Fibroblast of peridontal ligament (primary cell): ENCODE data around the gene RHOT2.

ENCODE experiments used
- DNase-seq: peaks from one replicate; pipeline ENCODE4 v3.0.0-alpha.2; 2010; ENCODE audit errors: extremely low read depth

Gene RHOT2

GRCh38 chr16:647173-647902 is 20.6 kb upstream of the RHOT2 start:
- no peak for DNase-seq

GRCh38 chr16:648071-648780 is 19.7 kb upstream of the RHOT2 start:
- no peak for DNase-seq

GRCh38 chr16:648781-649589 is 18.9 kb upstream of the RHOT2 start, which contains the start of gene WDR90:
WDR90 (plus strand) TSS chr16:649365; CDS start chr16:649417, 52 bp downstream.
- peak; percentile 87 for DNase-seq

GRCh38 chr16:649631-650030 is 18.3 kb upstream of the RHOT2 start:
- DNase-seq = no peak

- DNase-seq = no peak
Observed at GRCh38 chr16:651844-652243, 16.1 kb upstream of the RHOT2 start.

- no peak for DNase-seq
Observed at GRCh38 chr16:652454-653305, 15.3 kb upstream of the RHOT2 start.

GRCh38 chr16:654034-654433 is 13.9 kb upstream of the RHOT2 start:
- no peak for DNase-seq

GRCh38 chr16:657487-657886 is 10.4 kb upstream of the RHOT2 start:
- no peak for DNase-seq

- DNase-seq = no peak
Observed at GRCh38 chr16:658679-659571, 9.0 kb upstream of the RHOT2 start.

- DNase-seq = no peak
Observed at GRCh38 chr16:659618-660017, 8.3 kb upstream of the RHOT2 start.

- no peak for DNase-seq
Observed at GRCh38 chr16:660132-660458, 7.8 kb upstream of the RHOT2 start.

GRCh38 chr16:660459-661183 is 7.3 kb upstream of the RHOT2 start:
- DNase-seq = peak; percentile 76

- DNase-seq = no peak
Observed at GRCh38 chr16:661184-661821, 6.6 kb upstream of the RHOT2 start.

- no peak for DNase-seq
Observed at GRCh38 chr16:662095-662494, 5.8 kb upstream of the RHOT2 start.

- DNase-seq = no peak
Observed at GRCh38 chr16:662597-662996, 5.3 kb upstream of the RHOT2 start.

- DNase-seq = no peak
Observed at GRCh38 chr16:666572-666971, 1.4 kb upstream of the RHOT2 start.

GRCh38 chr16:667113-667779 is 686 bp upstream of the RHOT2 start:
- DNase-seq = no peak

- DNase-seq = no peak
Observed at GRCh38 chr16:668519-669171, 713 bp downstream of the RHOT2 start.
